A673 (cell line): ENCODE measurements around the gene CABS1. TPM values are rescaled to one million over a fixed set of nuclear protein-coding genes. Genes with fewer than 3 reads are reported as not detected.

ENCODE experiments used
- BruUV-seq: library from RNA; stranded (reverse); fragments of 400-500 nt; replicated peaks from 2 replicates; lab custom pipeline; 2021; lab: Mats Ljungman, UMichigan
- CTCF ChIA-PET: fragments of 300-600 bp; sonication (Branson Sonifier 250); formaldehyde crosslinking; loops from one replicate; lab custom pipeline; 2022; ENCODE audit warnings: antibody characterized with exemption; lab: Charles Lee
- POLR2A ChIA-PET: fragments of 300-600 bp; sonication (Branson Sonifier 250); formaldehyde crosslinking; loops from one replicate; lab custom pipeline; 2022; ENCODE audit warnings: antibody characterized with exemption; ENCODE audit not compliant: low non-redundant PET; lab: Charles Lee
- DNase-seq: peaks from one replicate; pipeline ENCODE4 v3.0.0-alpha.2; 2015; ENCODE audit warnings: low spot score
- H3K27ac ChIP-seq: fragments of 200-600 bp; sonication (generic); 2 replicates; pipeline ENCODE4 v1.5.1; 2016; ENCODE audit warnings: mixed run types, low read depth, mild to moderate bottlenecking, mixed read lengths, antibody characterized with exemption, low read length; ENCODE audit not compliant: poor library complexity, severe bottlenecking
- H3K27me3 ChIP-seq: fragments of 200-600 bp; sonication (generic); replicated peaks from 2 replicates; pipeline ENCODE4 v1.6.1; 2017; ENCODE audit warnings: mixed run types, low read depth, mild to moderate bottlenecking, mixed read lengths, antibody characterized with exemption, low read length; ENCODE audit not compliant: insufficient read depth, poor library complexity
- H3K36me3 ChIP-seq: fragments of 200-600 bp; sonication (generic); 2 replicates; pipeline ENCODE4 v1.6.1; 2016; ENCODE audit warnings: mixed run types, mild to moderate bottlenecking, mixed read lengths, antibody characterized with exemption, low read length; ENCODE audit not compliant: insufficient read depth, poor library complexity, severe bottlenecking
- H3K4me1 ChIP-seq: fragments of 200-600 bp; sonication (generic); 2 replicates; pipeline ENCODE4 v1.6.1; 2017; ENCODE audit warnings: mixed run types, mild to moderate bottlenecking, mixed read lengths, antibody characterized with exemption, low read length; ENCODE audit not compliant: insufficient read depth, poor library complexity, severe bottlenecking
- H3K4me3 ChIP-seq: fragments of 200-600 bp; sonication (generic); 2 replicates; pipeline ENCODE4 v1.5.1; 2016; ENCODE audit warnings: low read depth, mixed run types, mild to moderate bottlenecking, mixed read lengths, low read length; ENCODE audit not compliant: poor library complexity, severe bottlenecking
- H3K9me3 ChIP-seq: fragments of 200-600 bp; sonication (generic); 2 replicates; pipeline ENCODE4 v1.6.1; 2016; ENCODE audit warnings: mixed run types, low read depth, mild to moderate bottlenecking, mixed read lengths, antibody characterized with exemption, low read length; ENCODE audit not compliant: poor library complexity, severe bottlenecking
- CTCF ChIP-seq: fragments of 300-800, 200-600 bp; sonication (generic); conservative IDR thresholded peaks from 2 replicates; pipeline ENCODE4 v1.5.1; 2017; ENCODE audit warnings: low read depth, mild to moderate bottlenecking, antibody characterized with exemption, low read length, moderate library complexity, mixed read lengths
- EZH2 ChIP-seq: fragments of 200-600 bp; sonication (generic); IDR thresholded peaks from 2 replicates; pipeline ENCODE4 v1.6.1; 2017; ENCODE audit warnings: borderline replicate concordance, low read depth, mild to moderate bottlenecking, mixed read lengths, antibody characterized with exemption, low read length; ENCODE audit not compliant: poor library complexity, severe bottlenecking
- intact Hi-C: fragments of 100-400 bp; cut with micrococcal nuclease; formaldehyde crosslinking; loops from one replicate; pipeline ENCODE4 v1.10.0; 2022; ENCODE audit not compliant: unreplicated experiment
- total RNA-seq: library from RNA; stranded (reverse); gene quantifications from 2 replicates; pipeline ENCODE4 v1.2.3, GENCODE V29; 2021

CABS1 gene
- total RNA-seq, 1 experiment from 2014 or later: not detected

DNA sequence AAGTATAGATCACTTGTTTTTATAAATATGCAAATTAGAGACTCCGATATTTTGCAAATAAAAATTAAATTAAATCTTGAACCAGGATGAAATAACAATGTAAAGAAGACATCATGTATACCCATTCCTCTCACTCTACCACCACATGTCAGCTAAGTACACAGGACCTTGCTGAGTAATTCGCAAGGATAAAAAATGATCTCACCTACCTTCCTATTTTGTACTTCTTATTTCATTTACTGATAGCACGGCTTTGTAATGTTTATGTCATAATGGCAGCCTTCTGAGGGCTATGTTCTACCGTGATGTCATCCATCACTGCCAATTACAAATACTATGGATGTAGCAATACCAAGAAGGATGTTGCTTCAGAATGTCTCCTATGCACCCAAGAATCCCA lies 37.2 kb downstream of the CABS1 start:
- no TSS peak for BruUV-seq
- POLR2A ChIA-PET: no interaction called here

DNA sequence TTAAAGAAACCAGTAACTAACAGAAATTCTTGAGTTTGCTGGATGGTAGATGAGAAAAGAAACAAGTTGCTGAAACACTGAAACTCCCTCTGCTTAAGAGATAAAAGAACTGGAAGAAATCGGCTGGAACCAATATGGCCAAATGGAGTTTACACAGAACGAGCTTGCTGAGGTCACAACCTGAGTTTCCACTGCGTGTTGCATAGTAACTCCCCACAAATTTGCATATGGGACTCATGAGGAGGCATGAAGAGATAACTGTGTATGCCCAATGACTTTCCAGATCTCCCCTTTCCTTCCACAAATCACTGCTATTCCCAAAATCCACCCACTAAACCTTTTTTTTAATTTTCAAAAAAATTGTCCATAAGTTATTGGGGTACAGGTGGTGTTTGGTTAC lies 38.0 kb downstream of the CABS1 start:
- no peaks in the 10 kb centered on the region for H3K9me3 ChIP-seq
- CTCF ChIA-PET: no interaction called here
- TF ChIP-seq CTCF (no peak), EZH2 (no peak)
- H3K27me3 ChIP-seq: no peaks in the 10 kb centered on the region
- no peaks in the 10 kb centered on the region for H3K4me1 ChIP-seq
- intact Hi-C loops: no loop called here
- no peak overlapping the region for H3K27ac ChIP-seq
- POLR2A ChIA-PET: no interaction called here
- no peak for DNase-seq
- no TSS peak for BruUV-seq
- H3K4me3 ChIP-seq: no peak overlapping the region
- no peaks in the 10 kb centered on the region for H3K36me3 ChIP-seq

More for the DNA sequence above, 37.2 kb downstream of the CABS1 start:
- CTCF ChIA-PET: no interaction called here
- Histone ChIP-seq H3K9me3 (no peaks in the 10 kb centered on the region), H3K27ac (no peak overlapping the region), H3K4me3 (no peak overlapping the region), H3K4me1 (no peaks in the 10 kb centered on the region), H3K27me3 (no peaks in the 10 kb centered on the region), H3K36me3 (no peaks in the 10 kb centered on the region)
- DNase-seq: no peak
- TF ChIP-seq CTCF (no peak), EZH2 (no peak)
- intact Hi-C loops: no loop called here

DNA sequence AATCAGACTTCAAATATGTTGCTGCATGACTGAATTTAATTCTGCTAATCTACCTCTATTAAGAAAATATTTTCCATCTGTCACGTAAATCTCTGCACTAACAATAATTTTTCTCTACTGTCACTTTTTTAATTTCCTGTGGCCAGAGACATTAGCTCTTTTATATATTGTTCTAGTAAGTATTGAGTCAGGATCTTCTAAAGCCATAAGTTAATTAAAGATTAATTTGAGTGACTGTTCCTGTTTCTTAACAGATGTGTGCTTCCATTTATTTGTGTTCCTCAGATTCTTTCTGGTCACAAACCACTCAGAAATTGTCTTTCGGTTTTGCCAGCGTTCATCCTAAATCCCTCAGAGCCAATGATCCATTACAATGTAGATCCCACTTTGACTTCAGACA lies 45.8 kb downstream of the CABS1 start:
- Histone ChIP-seq H3K27me3 (no peaks in the 10 kb centered on the region), H3K36me3 (no peaks in the 10 kb centered on the region), H3K9me3 (no peaks in the 10 kb centered on the region), H3K4me3 (no peak overlapping the region), H3K27ac (peak overlapping the region; percentile 16), H3K4me1 (peaks cover 24% of the 10 kb centered on the region)
- intact Hi-C loops: no loop called here
- DNase-seq: peak; percentile 72
- ChIA-PET POLR2A (no interaction called here), CTCF (no interaction called here)
- BruUV-seq: no TSS peak
- no peak for TF ChIP-seq CTCF
- no peak for TF ChIP-seq EZH2
